Rectal smooth muscle tissue (tissue), 1 donor: Measurements from ENCODE around the gene QRSL1.

ENCODE experiments used
- H3K27ac ChIP-seq: one replicate; pipeline ENCODE4 v1.7.0; 2013; ENCODE audit warnings: low read depth, low read length, inconsistent platforms
- H3K27me3 ChIP-seq: one replicate; pipeline ENCODE4 v1.7.0; 2013; ENCODE audit warnings: low read length; ENCODE audit not compliant: control insufficient read depth, insufficient read depth
- H3K36me3 ChIP-seq: one replicate; pipeline ENCODE4 v1.7.0; 2013; ENCODE audit warnings: low read length; ENCODE audit not compliant: control insufficient read depth, insufficient read depth
- H3K4me1 ChIP-seq: one replicate; pipeline ENCODE4 v1.7.0; 2013; ENCODE audit warnings: low read length; ENCODE audit not compliant: control insufficient read depth, insufficient read depth
- H3K4me3 ChIP-seq: one replicate; pipeline ENCODE4 v1.7.0; 2013; ENCODE audit warnings: low read length
- H3K9ac ChIP-seq: one replicate; pipeline ENCODE4 v1.7.0; 2013; ENCODE audit warnings: low read length

QRSL1 gene

DNA sequence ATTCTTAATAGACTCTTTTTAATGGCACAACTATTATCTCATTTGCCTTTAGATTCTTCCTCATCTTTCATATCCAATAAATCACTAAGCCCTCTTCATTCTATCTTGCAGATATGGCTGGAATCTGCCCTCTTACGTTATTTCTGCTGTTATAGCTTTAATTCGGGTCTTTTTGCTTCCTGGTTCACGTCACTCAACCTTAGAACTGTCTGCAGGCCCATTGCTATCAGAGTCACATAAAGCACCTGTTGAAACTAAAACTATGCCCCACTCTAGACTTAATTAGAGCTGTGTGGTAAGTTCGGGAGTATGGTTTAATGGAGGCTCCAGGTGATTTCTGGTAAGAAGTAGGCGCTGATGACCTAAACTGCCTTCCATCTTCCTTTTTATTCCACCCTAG is 988 bp downstream of the QRSL1 start:
- peak overlapping the region; percentile 99 for H3K4me3 ChIP-seq
- H3K36me3 ChIP-seq = no peaks in the 10 kb centered on the region
- H3K9ac ChIP-seq = peak overlapping the region; percentile 69
- H3K27ac ChIP-seq = no peak overlapping the region
- H3K4me1 ChIP-seq = peaks cover 7% of the 10 kb centered on the region
- no peaks in the 10 kb centered on the region for H3K27me3 ChIP-seq

DNA sequence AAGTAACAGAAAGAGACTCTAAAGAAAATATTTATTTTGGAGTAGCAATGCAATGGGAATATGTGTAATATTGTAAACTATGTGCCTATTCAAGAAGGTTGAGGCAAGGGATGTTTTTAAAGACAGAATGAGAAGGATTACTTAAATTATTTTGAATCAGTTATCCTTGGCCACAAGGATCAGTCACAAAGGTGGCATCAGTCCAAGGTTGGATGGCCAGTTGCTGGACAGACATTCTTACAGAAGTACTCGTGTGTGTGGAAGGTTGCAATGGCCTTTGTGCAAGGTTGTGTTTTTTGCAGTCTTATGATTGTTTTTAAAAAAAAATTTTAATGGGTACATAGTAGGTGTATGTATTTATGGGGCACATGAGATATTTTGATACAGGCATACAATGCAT is 2.0 kb downstream of the QRSL1 start:
- Histone ChIP-seq H3K9ac (no peak overlapping the region), H3K27ac (no peak overlapping the region), H3K4me1 (peaks cover 7% of the 10 kb centered on the region), H3K36me3 (no peaks in the 10 kb centered on the region), H3K27me3 (no peaks in the 10 kb centered on the region), H3K4me3 (no peak overlapping the region)

DNA sequence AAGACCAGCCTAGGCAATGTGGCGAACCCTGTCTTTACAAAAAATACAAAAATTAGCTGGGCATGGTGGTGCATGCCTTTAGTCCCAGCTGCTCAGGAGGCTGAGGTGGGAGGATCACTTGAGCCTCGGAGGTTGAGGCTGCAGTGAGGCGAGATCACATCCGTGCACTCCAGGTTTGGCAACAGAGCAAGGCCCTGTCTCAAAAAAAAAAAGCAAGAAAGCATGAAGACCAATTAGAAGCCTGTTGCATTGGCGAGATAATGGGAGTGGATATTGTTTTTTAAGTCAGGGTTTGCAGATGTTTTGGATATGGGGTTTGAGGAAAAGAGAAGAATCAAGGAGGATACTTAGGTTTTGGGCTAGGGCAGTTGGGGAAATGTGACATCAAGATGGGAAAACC is 5.2 kb downstream of the QRSL1 start:
- Histone ChIP-seq H3K36me3 (no peaks in the 10 kb centered on the region), H3K27ac (no peak overlapping the region), H3K4me1 (peaks cover 7% of the 10 kb centered on the region), H3K4me3 (no peak overlapping the region), H3K9ac (no peak overlapping the region), H3K27me3 (no peaks in the 10 kb centered on the region)

DNA sequence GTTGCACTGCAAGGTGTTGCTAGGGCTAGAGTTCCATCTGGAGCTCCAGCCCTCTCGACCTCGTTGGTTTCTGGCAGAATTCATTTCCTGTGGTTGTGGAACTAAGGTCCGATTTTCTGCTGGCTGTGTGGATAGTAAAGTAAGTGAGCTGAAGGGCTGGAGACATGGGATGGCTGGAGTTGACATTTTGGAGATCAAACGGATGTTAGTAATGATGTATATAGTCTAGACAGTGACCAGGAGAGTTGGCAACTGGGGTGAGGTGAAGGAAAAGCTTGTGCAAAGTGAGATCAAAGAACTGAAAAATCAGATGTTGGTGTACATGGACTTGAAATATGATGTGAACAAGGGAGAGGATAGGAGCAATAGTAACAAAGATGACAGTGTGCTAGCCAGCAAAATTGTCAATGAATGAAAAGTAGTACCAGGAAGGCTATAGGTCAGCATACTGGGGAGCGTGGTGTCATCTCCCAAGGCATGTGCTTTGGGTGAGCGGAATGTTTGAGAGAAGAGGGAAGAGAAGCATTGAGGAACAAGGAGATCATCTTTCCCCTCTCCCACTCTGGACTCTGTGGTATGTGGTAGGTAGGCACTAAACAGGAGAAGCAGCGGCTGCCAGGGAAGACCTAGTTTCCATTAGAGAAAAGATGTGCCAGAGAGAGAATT is 7.8 kb downstream of the QRSL1 start:
- Histone ChIP-seq H3K36me3 (peaks cover 4% of the 10 kb centered on the region), H3K27me3 (no peaks in the 10 kb centered on the region), H3K27ac (no peak overlapping the region), H3K4me3 (no peak overlapping the region), H3K4me1 (no peaks in the 10 kb centered on the region), H3K9ac (no peak overlapping the region)

DNA sequence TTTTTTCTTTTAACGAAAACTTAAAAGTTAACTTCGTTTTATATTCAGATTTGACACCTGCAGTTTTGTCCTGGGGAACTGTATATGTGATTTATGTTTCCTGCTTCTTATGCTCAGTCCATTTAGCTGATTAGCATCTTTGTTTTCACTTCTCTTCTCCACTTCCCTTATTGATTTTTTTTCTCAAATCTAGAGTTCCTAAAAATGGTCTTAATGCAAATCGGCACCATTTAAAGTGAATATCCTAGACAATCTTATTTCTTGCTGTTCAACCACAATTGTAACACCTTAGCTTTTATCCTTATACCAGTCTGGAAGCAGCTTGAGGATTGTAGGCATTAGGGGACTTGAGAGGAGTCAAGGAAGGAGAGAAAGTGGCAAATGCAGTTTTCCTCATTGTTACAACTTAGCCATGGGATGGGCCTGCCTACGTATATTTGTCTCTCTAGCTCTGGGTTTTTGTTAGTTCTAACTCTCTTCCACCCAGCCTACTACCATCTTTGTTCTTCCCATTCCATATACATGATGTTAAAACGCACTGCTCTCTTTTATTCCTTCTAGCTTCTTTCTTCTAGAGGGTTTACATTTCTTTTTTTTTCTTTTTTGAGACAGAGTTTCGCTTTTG is 8.5 kb downstream of the QRSL1 start:
- H3K4me1 ChIP-seq = no peaks in the 10 kb centered on the region
- H3K27ac ChIP-seq = no peak overlapping the region
- H3K27me3 ChIP-seq = no peaks in the 10 kb centered on the region
- H3K9ac ChIP-seq = no peak overlapping the region
- no peak overlapping the region for H3K4me3 ChIP-seq
- H3K36me3 ChIP-seq = peaks cover 8% of the 10 kb centered on the region

DNA sequence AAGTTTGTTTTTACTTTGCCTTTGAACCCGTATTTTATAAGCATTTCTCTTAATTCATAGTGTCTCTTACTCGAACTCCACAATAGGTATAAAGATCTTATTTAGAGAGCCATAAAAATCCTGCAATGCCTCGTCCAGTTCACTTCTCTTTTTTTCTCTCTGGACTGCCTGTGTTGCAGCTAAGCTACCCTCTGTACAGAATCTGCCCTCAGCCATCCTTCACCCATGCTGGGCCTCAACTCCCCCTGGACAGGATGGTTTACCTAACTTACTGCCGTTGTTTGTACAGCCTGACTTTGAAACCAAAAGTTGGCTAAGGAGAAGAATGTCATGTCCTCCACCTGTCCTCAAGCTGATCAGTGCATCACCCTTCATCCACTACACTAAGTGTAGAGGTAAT is 10.4 kb downstream of the QRSL1 start:
- Histone ChIP-seq H3K9ac (no peak overlapping the region), H3K4me3 (no peak overlapping the region), H3K27me3 (no peaks in the 10 kb centered on the region), H3K36me3 (peaks cover 8% of the 10 kb centered on the region), H3K27ac (no peak overlapping the region), H3K4me1 (no peaks in the 10 kb centered on the region)

DNA sequence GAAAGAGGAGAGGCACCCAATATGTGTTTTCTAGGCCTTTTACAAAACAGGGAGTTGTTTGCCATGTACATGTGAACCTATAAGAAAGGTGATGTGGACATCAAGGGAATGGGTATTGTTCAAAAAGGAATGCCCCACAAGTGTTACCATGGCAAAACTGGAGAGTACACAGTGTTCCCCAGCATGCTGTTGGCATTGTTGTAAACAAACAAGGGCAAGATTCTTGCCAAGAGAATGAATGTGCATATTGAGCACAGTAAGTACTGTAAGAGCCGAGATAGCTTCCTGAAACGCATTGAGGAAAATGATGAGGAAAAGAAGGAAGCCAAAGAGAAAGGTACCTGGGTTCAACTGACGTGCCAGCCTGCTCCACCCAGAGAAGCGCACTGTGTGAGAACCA is 13.1 kb downstream of the QRSL1 start:
- Histone ChIP-seq H3K4me1 (no peaks in the 10 kb centered on the region), H3K36me3 (peaks cover 8% of the 10 kb centered on the region), H3K4me3 (no peak overlapping the region), H3K27ac (no peak overlapping the region), H3K9ac (no peak overlapping the region), H3K27me3 (no peaks in the 10 kb centered on the region)

DNA sequence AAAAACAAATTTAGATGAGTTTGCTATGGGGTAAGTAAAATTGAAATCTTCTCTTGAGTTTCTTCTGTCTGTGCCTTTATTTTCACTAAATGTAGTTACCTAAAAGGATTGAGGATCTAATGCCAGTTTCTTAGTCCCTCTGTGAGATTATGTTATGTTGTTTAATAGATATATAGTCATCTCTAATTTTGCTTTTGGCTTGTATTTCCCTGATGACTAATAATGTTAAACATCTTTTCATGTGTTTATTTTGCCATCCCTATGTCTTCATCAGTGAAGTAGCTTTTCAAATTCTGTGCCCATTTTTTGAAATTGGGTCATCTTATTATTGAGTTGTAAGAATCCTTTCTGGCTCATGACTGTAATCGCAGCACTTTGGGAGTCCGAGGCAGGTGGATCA is 13.7 kb downstream of the QRSL1 start:
- peaks cover 8% of the 10 kb centered on the region for H3K36me3 ChIP-seq
- no peak overlapping the region for H3K4me3 ChIP-seq
- H3K4me1 ChIP-seq = no peaks in the 10 kb centered on the region
- H3K27me3 ChIP-seq = no peaks in the 10 kb centered on the region
- no peak overlapping the region for H3K9ac ChIP-seq
- no peak overlapping the region for H3K27ac ChIP-seq

DNA sequence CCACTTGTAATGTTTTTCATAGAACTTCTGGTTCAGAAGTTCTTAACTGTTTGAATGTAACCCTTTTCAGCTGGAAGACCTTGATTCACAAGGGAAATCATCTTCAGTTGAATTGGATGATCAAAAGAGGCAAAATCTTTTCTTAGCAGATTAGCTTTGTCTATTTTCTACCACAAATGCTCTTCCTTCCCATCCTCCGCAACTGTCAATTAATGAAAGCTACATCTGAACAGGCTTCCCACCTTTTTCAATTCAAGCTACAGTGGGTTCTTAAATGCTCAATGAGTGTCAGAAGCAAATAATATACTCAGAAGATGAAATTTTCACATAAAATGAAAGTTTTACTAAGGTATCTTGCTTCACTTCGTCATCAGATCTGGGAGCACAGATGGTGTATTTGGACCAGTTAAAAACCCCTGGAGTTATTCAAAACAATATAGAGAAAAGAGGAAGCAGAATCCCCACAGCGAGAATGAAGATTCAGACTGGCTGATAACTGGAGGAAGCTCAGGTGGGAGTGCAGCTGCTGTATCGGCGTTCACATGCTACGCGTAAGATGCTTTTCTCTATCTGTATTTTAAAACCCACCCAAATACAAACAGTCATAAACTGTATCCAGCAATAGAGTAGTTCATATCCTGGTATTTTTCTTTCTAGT is 19.4 kb downstream of the QRSL1 start:
- Histone ChIP-seq H3K27me3 (no peaks in the 10 kb centered on the region), H3K36me3 (peaks cover 10% of the 10 kb centered on the region), H3K27ac (no peak overlapping the region)

DNA sequence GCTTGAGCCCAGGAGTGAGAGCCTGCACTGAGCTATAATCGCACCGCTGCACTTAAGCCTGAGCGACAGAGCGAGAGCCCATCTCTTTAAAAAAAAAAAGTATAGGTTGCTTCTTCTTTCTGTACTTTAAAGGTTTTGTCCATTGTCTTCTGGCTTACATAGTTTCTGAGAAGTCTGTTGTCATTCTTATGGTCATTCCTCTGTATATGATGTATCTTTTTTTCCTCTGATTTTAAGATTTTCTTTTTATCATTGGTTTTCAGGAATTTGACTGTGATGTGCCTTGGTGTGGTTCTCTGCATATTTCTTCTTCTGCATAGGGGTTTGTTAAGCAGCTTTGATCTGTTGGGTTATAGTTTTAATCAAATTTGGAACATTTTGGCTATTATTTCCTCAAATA is 29.1 kb downstream of the QRSL1 start:
- Histone ChIP-seq H3K4me1 (no peaks in the 10 kb centered on the region), H3K36me3 (peaks cover 20% of the 10 kb centered on the region), H3K9ac (no peak overlapping the region), H3K27ac (no peak overlapping the region), H3K27me3 (no peaks in the 10 kb centered on the region), H3K4me3 (no peak overlapping the region)

More for the DNA sequence above, 19.4 kb downstream of the QRSL1 start:
- Histone ChIP-seq H3K4me3 (no peak overlapping the region), H3K4me1 (no peaks in the 10 kb centered on the region), H3K9ac (no peak overlapping the region)

DNA sequence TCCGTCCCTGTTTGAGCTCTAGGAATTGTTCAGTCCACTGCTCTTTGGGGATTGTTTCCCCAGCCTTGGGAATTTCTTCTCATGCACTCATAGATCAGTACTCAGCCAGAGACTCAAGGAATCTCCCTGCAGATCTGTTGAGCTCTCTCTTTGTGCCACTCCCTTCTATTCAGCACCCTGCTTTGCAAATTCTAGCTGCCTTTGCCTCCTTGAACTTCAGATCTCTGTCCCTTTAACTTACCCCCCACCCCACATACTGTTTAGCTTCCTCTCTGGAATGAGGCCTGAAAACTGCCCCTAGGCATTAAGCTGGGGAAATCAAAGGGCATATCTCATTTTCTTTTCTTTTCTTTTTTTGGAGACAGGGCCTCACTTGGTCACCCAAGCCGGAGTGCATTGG is 30.5 kb downstream of the QRSL1 start:
- H3K27ac ChIP-seq = no peak overlapping the region
- no peaks in the 10 kb centered on the region for H3K4me1 ChIP-seq
- no peak overlapping the region for H3K9ac ChIP-seq
- no peak overlapping the region for H3K4me3 ChIP-seq
- H3K27me3 ChIP-seq = no peaks in the 10 kb centered on the region
- H3K36me3 ChIP-seq = peaks cover 16% of the 10 kb centered on the region

DNA sequence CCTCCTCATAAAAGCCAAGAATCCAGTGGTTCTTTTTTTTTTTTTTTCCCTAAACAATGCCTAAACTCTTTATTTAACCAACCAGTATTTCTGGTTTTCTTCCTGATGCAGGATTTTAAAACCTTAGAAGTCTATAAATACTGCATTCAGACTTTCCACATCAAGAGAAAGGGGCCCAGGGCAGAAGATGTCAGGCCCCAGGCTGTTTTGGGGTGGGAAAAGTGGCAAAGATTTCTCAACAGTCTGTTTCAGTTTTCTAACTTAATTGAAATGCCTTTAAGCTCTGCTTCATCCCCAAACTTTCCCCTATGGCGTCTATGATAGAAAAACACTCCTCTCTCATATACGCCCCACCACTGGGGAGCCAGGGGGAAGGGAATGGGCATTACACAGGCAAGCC is 33.1 kb downstream of the QRSL1 start:
- H3K27ac ChIP-seq = no peak overlapping the region
- H3K9ac ChIP-seq = no peak overlapping the region
- H3K4me3 ChIP-seq = no peak overlapping the region
- no peaks in the 10 kb centered on the region for H3K27me3 ChIP-seq
- peaks cover 7% of the 10 kb centered on the region for H3K36me3 ChIP-seq
- no peaks in the 10 kb centered on the region for H3K4me1 ChIP-seq
